ENCODE results near the gene L1CAM. TPM values are rescaled to one million over a fixed set of nuclear protein-coding genes. Genes with fewer than 3 reads are reported as not detected.

L1CAM gene
- total RNA-seq, 1 donor from 2014 or later, result 0.49 TPM

GRCh38 chrX:153910446-153910845, 24.5 kb upstream of the L1CAM start:
- Histone ChIP-seq H3K4me3 (no peak overlapping the region), H3K9me3 (ENCODE audit: low read depth) (no peaks in the 10 kb centered on the region), H2AFZ (replicated peaks) (no peak overlapping the region), H3K79me2 (ENCODE audit: low read depth) (no peaks in the 10 kb centered on the region), H3K36me3 (no peaks in the 10 kb centered on the region), H3K9ac (no peak overlapping the region), H3K27me3 (no peaks in the 10 kb centered on the region), H3K4me2 (no peak overlapping the region), H3K4me1 (no peaks in the 10 kb centered on the region), H4K20me1 (ENCODE audit: low read depth) (no peaks in the 10 kb centered on the region), H3K27ac (no peak overlapping the region), H3F3A (ENCODE audit: low read depth) (no peaks in the 10 kb centered on the region)
- TF ChIP-seq EZH2 (IDR thresholded peaks at IDR 0.05), result no peak
- TF ChIP-seq EZH2phosphoT487 (IDR thresholded peaks at IDR 0.05), result no peak
- TF ChIP-seq CTCF (IDR thresholded peaks at IDR 0.05), result no peak
- H3K4me1 Mint-ChIP-seq, result peaks cover 4% of the 10 kb centered on the region
- no peak for DNase-seq (ENCODE audit: low spot score)
- H3K27ac Mint-ChIP-seq, result no peak overlapping the region
- no peaks in the 10 kb centered on the region for H3K27me3 Mint-ChIP-seq (ENCODE audit: insufficient read depth, low read depth)
- no peak overlapping the region for H3K4me3 Mint-ChIP-seq
- H3K36me3 Mint-ChIP-seq, result no peaks in the 10 kb centered on the region
- peaks cover 17% of the 10 kb centered on the region for H3K9me3 Mint-ChIP-seq

GRCh38 chrX:153909980-153910360, 24.0 kb upstream of the L1CAM start:
- H3F3A ChIP-seq (ENCODE audit: low read depth), result no peaks in the 10 kb centered on the region
- TF ChIP-seq CTCF (IDR thresholded peaks at IDR 0.05), result no peak
- no peak for TF ChIP-seq EZH2 (IDR thresholded peaks at IDR 0.05)
- TF ChIP-seq EZH2phosphoT487 (IDR thresholded peaks at IDR 0.05), result no peak
- no peak overlapping the region for H3K4me3 ChIP-seq
- H3K9me3 ChIP-seq (ENCODE audit: low read depth), result no peaks in the 10 kb centered on the region
- H3K27ac Mint-ChIP-seq, result no peak overlapping the region
- H3K4me1 Mint-ChIP-seq, result peaks cover 4% of the 10 kb centered on the region
- H3K27ac ChIP-seq, result no peak overlapping the region
- no peaks in the 10 kb centered on the region for H3K36me3 ChIP-seq
- H2AFZ ChIP-seq (replicated peaks), result no peak overlapping the region
- no peak overlapping the region for H3K9ac ChIP-seq
- H3K9me3 Mint-ChIP-seq, result peaks cover 17% of the 10 kb centered on the region
- no peaks in the 10 kb centered on the region for H3K36me3 Mint-ChIP-seq
- no peaks in the 10 kb centered on the region for H3K4me1 ChIP-seq
- no peak overlapping the region for H3K4me2 ChIP-seq
- H3K4me3 Mint-ChIP-seq, result no peak overlapping the region
- H4K20me1 ChIP-seq (ENCODE audit: low read depth), result no peaks in the 10 kb centered on the region
- H3K27me3 Mint-ChIP-seq (ENCODE audit: insufficient read depth, low read depth), result no peaks in the 10 kb centered on the region
- H3K79me2 ChIP-seq (ENCODE audit: low read depth), result no peaks in the 10 kb centered on the region
- no peaks in the 10 kb centered on the region for H3K27me3 ChIP-seq
- no peak for DNase-seq (ENCODE audit: low spot score)

GRCh38 chrX:153909024-153909979, 23.3 kb upstream of the L1CAM start:
- H3K27me3 ChIP-seq, result no peaks in the 10 kb centered on the region
- H3K36me3 ChIP-seq, result no peaks in the 10 kb centered on the region
- no peak overlapping the region for H3K4me3 Mint-ChIP-seq
- H3K9me3 ChIP-seq (ENCODE audit: low read depth), result no peaks in the 10 kb centered on the region
- DNase-seq (ENCODE audit: low spot score), result peak; percentile 66
- H3K27me3 Mint-ChIP-seq (ENCODE audit: insufficient read depth, low read depth), result no peaks in the 10 kb centered on the region
- peaks cover 4% of the 10 kb centered on the region for H3K4me1 Mint-ChIP-seq
- H4K20me1 ChIP-seq (ENCODE audit: low read depth), result no peaks in the 10 kb centered on the region
- no peaks in the 10 kb centered on the region for H3K4me1 ChIP-seq
- no peak overlapping the region for H3K27ac ChIP-seq
- no peak overlapping the region for H3K4me2 ChIP-seq
- H3K79me2 ChIP-seq (ENCODE audit: low read depth), result no peaks in the 10 kb centered on the region
- no peak overlapping the region for H3K4me3 ChIP-seq
- peaks cover 19% of the 10 kb centered on the region for H3K9me3 Mint-ChIP-seq
- H2AFZ ChIP-seq (replicated peaks), result no peak overlapping the region
- H3K9ac ChIP-seq, result no peak overlapping the region
- H3F3A ChIP-seq (ENCODE audit: low read depth), result no peaks in the 10 kb centered on the region
- no peak for TF ChIP-seq EZH2phosphoT487 (IDR thresholded peaks at IDR 0.05)
- H3K27ac Mint-ChIP-seq, result no peak overlapping the region
- H3K36me3 Mint-ChIP-seq, result no peaks in the 10 kb centered on the region

Measured in neural progenitor cell (in vitro differentiated cells).